ENCODE measurements around the gene COL4A2. TPM values are rescaled to one million over a fixed set of nuclear protein-coding genes. Genes with fewer than 3 reads are reported as not detected.

Gene COL4A2
- total and polyA plus RNA-seq, 9 donors, result 59.5 to 171 (median 136) TPM

DNA sequence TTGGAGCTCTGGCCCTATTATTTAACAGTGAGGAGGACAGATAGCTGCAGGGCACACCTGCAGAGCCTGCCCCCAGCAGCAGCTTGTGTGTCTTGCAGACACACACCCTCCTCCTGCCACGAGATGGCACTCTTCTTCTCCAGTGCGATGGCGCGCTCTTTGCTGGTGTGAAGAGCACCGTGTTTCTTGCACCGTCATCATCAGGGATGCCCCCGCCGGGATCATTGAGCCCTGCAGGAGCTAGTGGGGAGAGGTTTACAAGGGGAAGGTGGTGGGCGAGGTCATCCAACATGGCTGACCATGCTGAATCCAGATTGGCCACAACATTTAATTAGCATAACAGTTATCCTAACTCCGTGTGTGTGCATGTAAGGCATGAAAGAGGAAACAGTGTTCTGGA is 148.9 kb downstream of the COL4A2 start:
- peaks cover 2% of the 10 kb centered on the region for H3K4me1 ChIP-seq (ENCODE audit: insufficient read depth)
- DNase-seq, result peak; percentile 76 to 82 (median 79)
- no peaks in the 10 kb centered on the region for H3K27me3 ChIP-seq
- 13 to 31% (median 21%) methylated on average over 10 of the region's 10 CpGs for WGBS, 3 donors
- no peak overlapping the region for H3K4me3 ChIP-seq
- H3K36me3 ChIP-seq, result no peaks in the 10 kb centered on the region
- no peak overlapping the region for H3K27ac ChIP-seq
- no peaks in the 10 kb centered on the region for H3K9me3 ChIP-seq
- intact Hi-C loops (cut with DNase I), result loop anchor here in 1 of 4 donors (10.0 kb wide), 1 partner anchor 139 kb away; no protein-coding TSS in a partner anchor
- TF ChIP-seq EP300 (IDR thresholded peaks at IDR 0.05) (no peak), POLR2A (IDR thresholded peaks at IDR 0.05) (no peak)
- TF ChIP-seq, protein P1, sequence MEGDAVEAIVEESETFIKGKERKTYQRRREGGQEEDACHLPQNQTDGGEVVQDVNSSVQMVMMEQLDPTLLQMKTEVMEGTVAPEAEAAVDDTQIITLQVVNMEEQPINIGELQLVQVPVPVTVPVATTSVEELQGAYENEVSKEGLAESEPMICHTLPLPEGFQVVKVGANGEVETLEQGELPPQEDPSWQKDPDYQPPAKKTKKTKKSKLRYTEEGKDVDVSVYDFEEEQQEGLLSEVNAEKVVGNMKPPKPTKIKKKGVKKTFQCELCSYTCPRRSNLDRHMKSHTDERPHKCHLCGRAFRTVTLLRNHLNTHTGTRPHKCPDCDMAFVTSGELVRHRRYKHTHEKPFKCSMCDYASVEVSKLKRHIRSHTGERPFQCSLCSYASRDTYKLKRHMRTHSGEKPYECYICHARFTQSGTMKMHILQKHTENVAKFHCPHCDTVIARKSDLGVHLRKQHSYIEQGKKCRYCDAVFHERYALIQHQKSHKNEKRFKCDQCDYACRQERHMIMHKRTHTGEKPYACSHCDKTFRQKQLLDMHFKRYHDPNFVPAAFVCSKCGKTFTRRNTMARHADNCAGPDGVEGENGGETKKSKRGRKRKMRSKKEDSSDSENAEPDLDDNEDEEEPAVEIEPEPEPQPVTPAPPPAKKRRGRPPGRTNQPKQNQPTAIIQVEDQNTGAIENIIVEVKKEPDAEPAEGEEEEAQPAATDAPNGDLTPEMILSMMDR (IDR thresholded peaks at IDR 0.05), result peak; percentile 61 to 65 (median 62)

- 83 to 92% (median 91%) methylated on average over 3 to 18 of the region's 18 CpGs for WGBS, 3 donors
- H3K4me3 ChIP-seq, result no peak overlapping the region
- TF ChIP-seq, protein P1 (IDR thresholded peaks at IDR 0.05), result no peak
- TF ChIP-seq EP300 (IDR thresholded peaks at IDR 0.05), result no peak
- TF ChIP-seq POLR2A (IDR thresholded peaks at IDR 0.05), result no peak
- no peak overlapping the region for H3K27ac ChIP-seq
- H3K27me3 ChIP-seq, result no peaks in the 10 kb centered on the region
- intact Hi-C loops (cut with DNase I), result loop anchor here in 1 of 4 donors (10.0 kb wide), 1 partner anchor 138 kb away; no protein-coding TSS in a partner anchor
- no peak for DNase-seq
- peaks cover 2% of the 10 kb centered on the region for H3K4me1 ChIP-seq (ENCODE audit: insufficient read depth)
- H3K9me3 ChIP-seq, result no peaks in the 10 kb centered on the region
- H3K36me3 ChIP-seq, result no peaks in the 10 kb centered on the region
Measured at GRCh38 chr13:110456550-110456949, 149.5 kb downstream of the COL4A2 start.

- Histone ChIP-seq H3K4me3 (no peak overlapping the region), H3K27me3 (no peaks in the 10 kb centered on the region), H3K4me1 (ENCODE audit: insufficient read depth) (peaks cover 2% of the 10 kb centered on the region), H3K9me3 (no peaks in the 10 kb centered on the region), H3K36me3 (no peaks in the 10 kb centered on the region), H3K27ac (no peak overlapping the region)
- intact Hi-C loops (cut with DNase I), result loop anchor here in 1 of 4 donors (10.0 kb wide), 1 partner anchor 137 kb away; no protein-coding TSS in a partner anchor
- WGBS, 3 donors, result 92 to 94% (median 94%) methylated on average over 10 of the region's 10 CpGs
- DNase-seq, result peak in 1 of 5 donors; percentile 17
- TF ChIP-seq, protein P1 (IDR thresholded peaks at IDR 0.05), result no peak
- TF ChIP-seq EP300 (IDR thresholded peaks at IDR 0.05) (no peak), POLR2A (IDR thresholded peaks at IDR 0.05) (no peak)
Measured at GRCh38 chr13:110457361-110457760, 150.3 kb downstream of the COL4A2 start.

- WGBS, 3 donors, result 85 to 87% (median 86%) methylated on average over 7 to 8 of the region's 8 CpGs
- H3K36me3 ChIP-seq, result no peaks in the 10 kb centered on the region
- DNase-seq, result no peak
- H3K4me3 ChIP-seq, result no peak overlapping the region
- no peaks in the 10 kb centered on the region for H3K9me3 ChIP-seq
- intact Hi-C loops (cut with DNase I), result loop anchor here in 1 of 4 donors (10.0 kb wide), 1 partner anchor 137 kb away; no protein-coding TSS in a partner anchor
- H3K4me1 ChIP-seq (ENCODE audit: insufficient read depth), result peaks cover 2% of the 10 kb centered on the region
- H3K27me3 ChIP-seq, result no peaks in the 10 kb centered on the region
- no peak overlapping the region for H3K27ac ChIP-seq
- TF ChIP-seq EP300 (IDR thresholded peaks at IDR 0.05) (no peak), POLR2A (IDR thresholded peaks at IDR 0.05) (no peak)
- TF ChIP-seq, protein P1 (IDR thresholded peaks at IDR 0.05), result no peak
Measured at GRCh38 chr13:110458017-110458416, 150.9 kb downstream of the COL4A2 start.

Data from ovary (tissue), 9 donors.